DMS 273 treated with DMSO at 0.1 percent for 48 hours (cell line): ENCODE data around the gene FAM161A.

Source experiments
- DNase-seq: peaks from one replicate; lab custom pipeline; 2025; lab: John Stamatoyannopoulos, UW

Gene FAM161A

DNA sequence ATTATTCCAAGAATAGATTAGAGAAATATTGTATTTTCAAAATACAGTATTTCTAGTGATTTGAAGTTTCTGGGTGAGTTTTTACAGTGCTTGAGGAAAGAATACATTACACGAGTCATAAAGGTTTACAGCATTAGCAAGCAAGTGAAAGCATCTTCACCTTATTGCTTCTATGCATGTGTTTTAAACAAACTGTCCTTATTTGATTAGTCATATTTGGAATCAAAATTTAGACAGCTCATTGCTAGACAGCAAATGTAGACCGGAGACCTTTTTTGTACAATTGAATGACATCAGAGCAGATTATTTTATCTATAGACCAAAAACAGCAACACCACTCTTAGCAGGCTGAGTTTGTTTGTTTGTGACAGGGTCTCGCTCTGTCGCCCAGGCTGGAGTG, 69.2 kb downstream of the FAM161A start:
- no peak for DNase-seq

DNA sequence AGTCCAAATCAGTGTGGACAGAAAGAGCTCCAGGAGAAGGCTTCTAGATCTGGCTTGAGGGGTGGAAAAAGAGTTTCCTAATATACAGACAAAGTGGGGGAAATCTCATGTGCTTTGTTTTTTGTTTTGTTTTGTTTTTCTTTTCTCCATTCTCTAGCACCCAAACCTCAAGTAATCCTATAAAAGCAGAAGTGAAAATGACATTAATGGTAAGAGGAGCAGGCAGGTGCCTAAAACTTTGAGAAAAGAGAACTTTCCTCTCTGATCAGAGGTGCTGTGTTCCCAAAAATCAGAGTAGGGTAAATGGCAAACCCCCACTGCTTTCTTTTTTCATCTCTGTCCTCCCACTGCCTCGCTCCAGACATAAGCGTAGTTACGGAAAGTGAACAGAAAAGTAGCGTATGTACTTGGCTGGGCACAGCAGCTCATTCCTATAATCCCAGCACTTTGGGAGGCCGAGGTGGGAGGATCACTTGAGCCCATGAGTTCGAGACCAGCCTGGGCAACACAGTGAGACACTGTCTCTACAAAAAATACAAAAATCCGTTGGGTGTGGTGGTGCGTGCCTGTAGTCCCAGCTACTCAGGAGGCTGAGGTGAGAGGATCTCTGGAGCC, 77.8 kb downstream of the FAM161A start:
- no peak for DNase-seq
